GM19351 (cell line): ENCODE results near the gene PNMA6F.
A peak's percentile ranks its signal among the peaks of the same experiment; 100 is the strongest.

Source experiments
- ATAC-seq: cut with Tn5 transposase; IDR thresholded peaks from one replicate; pipeline ENCODE4 v1.9.1; 2021; ENCODE audit warnings: mild to moderate bottlenecking, moderate library complexity; ENCODE audit not compliant: unreplicated experiment

Gene PNMA6F

DNA sequence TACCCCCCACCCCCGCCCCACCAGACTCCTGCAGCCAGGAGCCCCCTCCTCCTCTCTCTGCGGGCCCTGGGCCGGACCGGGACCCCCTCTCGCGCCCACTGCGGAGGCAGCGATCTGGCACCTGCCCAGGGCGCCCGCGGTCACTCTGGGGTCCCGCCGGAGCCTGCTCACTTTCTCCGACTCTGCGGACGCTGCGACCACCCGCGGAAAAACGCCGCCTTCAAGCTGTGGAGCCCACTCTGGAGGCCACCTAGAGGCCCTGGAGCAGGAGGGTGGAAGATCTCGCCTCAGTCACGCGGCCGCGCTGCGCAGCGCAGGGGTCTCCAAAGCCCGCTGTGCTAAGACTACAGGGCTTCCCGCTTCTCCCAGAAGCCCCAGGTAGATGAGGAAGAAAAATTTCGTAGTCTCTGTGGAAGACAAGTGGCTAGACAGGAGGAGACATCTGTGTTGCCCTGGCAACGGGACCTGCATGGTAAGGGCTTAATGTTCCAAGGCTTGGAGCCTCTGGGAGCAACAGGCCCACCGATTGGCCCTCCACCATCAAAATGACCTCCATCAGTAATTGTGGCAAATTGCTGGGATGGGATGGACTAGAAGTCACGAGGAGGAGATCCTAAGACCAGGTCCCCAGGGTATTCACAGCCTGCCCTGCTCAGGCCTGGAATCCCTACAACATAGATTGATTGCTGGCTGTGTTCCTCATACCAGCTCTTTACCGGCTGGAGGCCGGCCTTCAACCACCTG is at the start of gene PNMA6F:
TSS of gene PNMA6F (minus strand) at position 387 of the 744 bp plus-strand sequence. CDS start 1,093 bp downstream, outside the sequence.
- no peak for ATAC-seq

GRCh38 chrX:153371256-153371655 is 49.7 kb upstream of the PNMA6F start:
- no peak for ATAC-seq

GRCh38 chrX:153370293-153371055 is 48.9 kb upstream of the PNMA6F start:
- ATAC-seq = no peak

DNA sequence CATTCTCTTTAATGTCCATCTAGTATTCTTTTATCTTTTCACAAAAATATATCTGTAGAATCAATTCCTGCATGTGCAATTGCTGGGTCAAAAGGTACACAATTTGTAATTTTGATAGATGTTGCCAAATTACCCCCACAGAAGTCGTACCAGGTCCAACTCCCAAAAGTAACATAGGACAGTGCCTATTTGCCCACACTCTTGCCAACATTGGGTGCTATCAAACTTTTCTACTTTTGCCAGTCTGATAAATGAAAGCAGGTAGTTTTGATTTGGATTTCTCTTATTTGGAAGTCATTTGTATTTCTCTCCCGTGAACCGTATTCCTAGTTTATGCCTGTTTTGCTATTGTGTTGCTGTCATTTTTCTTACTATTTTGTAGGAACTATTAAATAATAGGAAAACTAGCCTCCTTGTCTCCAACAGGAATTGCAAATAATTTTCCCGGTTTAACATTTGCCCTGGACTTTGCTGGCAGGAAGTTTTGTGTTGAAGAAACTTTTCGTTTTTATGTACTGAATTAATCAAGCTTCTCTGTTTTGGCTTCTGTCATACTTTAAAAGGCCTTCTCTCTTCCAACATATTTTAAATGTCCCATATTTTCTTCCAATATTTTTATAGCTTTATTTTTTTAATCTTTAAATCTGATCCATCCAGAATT is 45.4 kb upstream of the PNMA6F start:
- no peak for ATAC-seq

DNA sequence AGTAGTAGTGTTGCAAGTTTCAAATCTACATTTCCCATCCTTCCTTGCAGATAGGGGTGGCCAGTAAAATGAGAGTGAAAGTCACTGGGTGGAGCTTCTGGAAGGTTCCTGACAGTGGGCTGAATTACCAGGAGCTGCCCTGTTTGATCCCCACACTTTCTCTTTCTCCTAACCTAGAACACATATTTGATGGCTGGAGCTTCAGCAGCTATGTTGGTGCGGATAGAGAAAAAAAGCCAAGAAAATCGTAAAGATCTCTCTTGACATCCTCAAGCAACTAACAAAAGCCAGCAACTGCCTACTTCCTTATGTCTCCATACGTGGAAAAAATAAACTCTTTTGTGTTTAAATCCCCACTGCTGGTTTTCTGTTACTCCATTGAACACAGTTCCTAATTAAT is 44.6 kb upstream of the PNMA6F start:
- no peak for ATAC-seq

GRCh38 chrX:153365670-153366069 is 44.1 kb upstream of the PNMA6F start:
- ATAC-seq = peak; percentile 60

- ATAC-seq = no peak
Measured at GRCh38 chrX:153361781-153362397, 40.3 kb upstream of the PNMA6F start.

DNA sequence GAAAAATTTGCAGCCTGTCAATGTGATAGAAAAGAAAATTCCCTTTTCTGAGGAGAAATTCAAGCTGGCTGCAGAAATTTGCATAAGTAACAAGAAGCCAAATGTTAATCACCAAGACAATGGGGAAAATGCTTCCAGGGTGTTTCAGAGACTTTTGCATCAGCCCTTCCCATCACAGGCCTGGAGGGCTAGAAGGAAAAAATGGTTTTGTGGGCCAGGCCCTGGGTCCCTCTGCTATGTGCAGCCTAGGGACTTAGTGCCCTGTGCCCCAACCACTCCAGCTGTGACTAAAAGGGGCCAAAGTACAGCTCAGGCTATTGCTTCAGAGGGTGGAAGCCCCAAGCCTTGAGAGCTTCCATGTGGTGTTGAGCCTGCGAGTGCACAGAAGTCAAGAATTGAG is 36.3 kb upstream of the PNMA6F start:
- no peak for ATAC-seq

DNA sequence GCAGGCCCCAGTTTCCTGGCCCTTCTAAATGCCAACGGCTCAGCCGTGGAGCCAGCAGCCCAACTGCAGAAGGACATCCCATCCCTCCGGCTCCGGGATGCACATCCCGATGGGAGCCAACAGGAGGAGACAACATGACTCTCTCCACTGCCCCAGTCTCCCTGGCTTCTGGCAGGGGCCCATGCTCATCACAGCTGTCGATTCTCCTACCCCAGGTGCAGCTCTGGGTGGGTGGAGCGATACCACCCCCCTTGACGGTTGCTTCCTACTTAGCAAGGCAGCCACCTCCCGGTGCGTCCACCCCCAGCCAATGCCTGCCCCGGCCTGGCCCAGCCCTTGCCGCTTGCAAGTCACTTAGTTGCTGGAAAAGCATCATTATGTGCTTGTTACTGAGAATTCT is 31.8 kb upstream of the PNMA6F start:
- no peak for ATAC-seq

GRCh38 chrX:153352858-153353257 is 31.3 kb upstream of the PNMA6F start:
- ATAC-seq = no peak

DNA sequence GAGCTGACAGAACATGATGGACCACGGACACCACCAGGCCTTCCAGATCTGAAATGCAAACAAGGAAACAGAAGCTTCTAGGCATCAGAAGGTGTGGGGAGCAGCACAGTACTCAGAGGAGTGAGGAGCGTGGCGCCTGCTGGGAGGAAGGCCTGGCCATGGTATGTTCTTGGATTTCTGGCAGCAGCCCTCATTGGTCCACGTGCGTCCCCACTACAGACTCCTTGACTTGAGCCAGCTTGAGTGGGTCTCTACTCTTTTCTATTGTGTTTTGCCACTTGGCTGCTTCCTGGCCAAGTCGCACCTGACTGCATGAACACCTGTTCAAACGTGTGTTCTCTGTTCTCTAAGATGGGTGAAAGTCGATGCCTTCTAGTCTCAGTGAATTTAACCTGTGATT is 30.4 kb upstream of the PNMA6F start:
- ATAC-seq = no peak

DNA sequence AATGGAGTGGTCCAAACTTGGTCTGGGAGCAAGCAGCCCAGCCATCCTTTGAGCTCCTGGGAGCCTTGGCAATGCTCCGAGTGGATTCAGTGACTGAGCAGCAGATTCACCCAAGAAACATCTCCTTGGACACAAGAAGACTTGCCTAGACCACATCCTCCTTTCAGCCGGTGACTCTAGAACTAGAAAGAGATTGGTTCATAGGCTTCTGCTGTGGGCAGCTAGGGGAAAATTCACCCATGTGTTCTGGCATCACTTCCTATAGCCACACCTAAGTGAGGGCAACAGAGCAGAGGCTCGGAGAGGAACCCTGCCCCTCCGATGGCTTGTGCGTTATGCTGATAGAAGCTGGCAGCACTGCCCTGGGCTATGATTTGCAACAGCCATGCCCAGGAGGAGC is 28.4 kb upstream of the PNMA6F start:
- ATAC-seq = no peak

GRCh38 chrX:153348421-153348820 is 26.9 kb upstream of the PNMA6F start:
- no peak for ATAC-seq

GRCh38 chrX:153347530-153347929 is 26.0 kb upstream of the PNMA6F start:
- no peak for ATAC-seq

DNA sequence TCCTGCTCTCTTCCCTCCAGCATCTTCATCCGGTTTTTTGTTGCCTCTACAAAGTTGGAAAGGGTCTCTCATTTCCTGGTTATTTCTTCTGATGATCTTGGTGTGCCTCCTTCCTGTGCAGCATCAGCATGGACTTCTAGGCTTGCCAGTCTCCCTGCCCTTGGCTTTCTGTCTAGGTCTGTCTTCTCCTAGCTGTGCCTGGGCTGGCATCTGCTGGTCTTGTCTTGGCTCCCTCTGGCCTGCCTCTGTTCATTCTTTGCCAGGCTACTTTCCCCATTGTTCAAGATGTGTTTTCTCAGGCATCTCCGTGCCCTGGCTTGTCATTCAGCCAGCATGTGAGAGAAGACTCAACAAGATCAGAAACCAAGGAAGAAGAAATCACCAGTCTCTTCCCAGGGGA is 22.1 kb upstream of the PNMA6F start:
- ATAC-seq = no peak

DNA sequence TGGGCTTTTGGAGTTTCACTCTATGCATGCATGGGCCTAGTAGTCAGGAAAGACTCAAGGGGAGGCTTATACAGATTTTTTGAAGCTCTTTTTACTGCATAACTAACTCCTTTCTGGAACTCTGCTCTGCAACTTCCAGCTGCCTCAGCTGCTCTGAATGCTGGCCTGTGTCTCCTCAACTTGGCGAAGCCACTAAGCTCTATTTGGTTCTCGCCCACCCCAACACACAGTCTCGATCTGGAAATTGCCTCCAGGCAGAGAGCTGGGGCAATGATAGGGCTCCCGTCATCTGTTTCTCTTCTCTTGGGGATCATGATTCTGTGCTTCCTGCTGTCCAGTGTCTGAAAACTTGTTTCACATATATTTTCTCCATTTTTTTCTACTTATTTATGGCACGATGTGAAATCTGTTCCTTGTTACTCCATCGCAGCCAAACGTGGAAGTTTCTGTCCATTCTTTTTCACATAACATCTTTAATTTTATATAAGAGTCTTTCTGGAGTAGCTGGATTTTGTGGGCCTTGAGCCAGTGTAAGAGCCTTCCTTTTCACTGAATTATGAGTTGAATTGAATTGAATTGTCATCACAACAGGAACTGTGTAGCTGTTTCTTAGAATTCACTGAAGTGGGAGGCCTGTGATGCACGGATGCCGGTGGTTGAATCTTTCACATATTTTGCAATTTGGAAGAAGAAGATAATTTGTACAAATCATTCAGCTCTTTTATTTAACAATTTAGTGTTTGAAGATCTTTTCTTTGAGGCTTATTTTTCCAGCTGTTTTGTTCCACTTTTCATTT is 21.4 kb upstream of the PNMA6F start:
- no peak for ATAC-seq

- ATAC-seq = no peak
Measured at GRCh38 chrX:153340111-153340510, 18.5 kb upstream of the PNMA6F start.

DNA sequence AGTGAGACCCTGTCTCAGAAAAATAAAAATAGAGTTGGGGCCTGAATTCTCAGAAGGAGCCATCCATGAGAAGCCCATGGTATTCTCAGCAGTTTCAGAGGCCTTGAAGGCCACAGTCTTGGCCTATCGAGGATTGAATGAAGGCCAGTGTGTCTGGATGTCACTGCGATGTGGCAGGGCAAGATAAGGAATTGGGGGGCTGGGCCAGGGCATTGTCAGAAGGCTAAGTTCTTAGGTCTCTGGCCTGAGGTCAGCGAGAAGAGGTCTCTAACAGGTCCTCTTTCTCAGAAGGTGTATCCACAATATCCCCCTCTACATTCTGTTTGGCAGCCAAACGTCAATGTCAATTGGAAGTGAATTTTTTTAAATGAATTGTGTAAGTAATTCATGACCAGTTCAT is 18.1 kb upstream of the PNMA6F start:
- no peak for ATAC-seq

DNA sequence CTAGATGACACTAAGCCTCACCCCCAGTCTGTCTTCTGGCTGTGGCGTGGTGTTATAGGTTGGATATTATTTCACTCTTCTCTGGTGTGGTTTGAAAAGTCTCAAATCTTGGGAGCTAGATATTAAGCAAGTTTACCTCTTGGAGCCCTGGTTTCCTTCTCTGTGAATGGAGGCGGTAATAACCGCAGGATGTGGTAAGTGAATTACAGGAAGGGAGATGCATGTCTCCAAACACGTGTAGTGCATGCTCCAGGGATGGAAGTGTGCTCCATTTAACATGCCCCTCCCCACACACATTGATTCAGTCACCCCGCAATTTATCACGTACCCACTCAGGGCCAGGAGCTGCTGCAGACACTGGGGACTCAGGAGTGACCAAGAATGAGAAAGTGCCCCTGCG is 17.3 kb upstream of the PNMA6F start:
- no peak for ATAC-seq

- ATAC-seq = no peak
Measured at GRCh38 chrX:153336988-153337387, 15.4 kb upstream of the PNMA6F start.
